NCI-H1092 (cell line): Measurements from ENCODE around the gene TMEM19.

Source experiments
- DNase-seq: peaks from one replicate; lab custom pipeline; 2025; lab: John Stamatoyannopoulos, UW

Gene TMEM19

GRCh38 chr12:71685914-71686657 lies at the start of gene TMEM19:
Gene TMEM19 (plus strand): TSS chr12:71686082. CDS start chr12:71686681, 599 bp downstream.
- peak; percentile 70 for DNase-seq

DNA sequence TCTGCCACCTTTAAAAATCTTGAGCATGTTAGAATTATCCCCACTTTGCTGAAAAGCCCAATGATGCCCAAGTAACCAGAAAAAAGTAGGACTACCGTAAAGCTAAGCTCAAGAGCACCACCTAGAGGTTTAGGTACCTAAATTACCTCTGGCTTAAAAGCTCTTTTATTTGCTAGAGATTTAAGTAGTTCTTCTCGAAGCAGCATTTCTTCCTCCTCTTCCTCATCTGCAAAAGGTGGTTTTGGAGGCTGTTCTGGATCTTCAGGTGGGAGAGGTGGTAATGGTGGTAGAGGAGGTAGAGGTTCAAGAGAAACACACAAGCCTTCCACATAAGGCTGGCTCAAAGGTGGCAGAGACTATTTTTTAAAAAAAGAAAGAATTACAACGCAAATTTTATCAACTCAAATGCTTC lies 49.2 kb upstream of the TMEM19 start:
- DNase-seq = peak; percentile 36

- no peak for DNase-seq
These were observed 47.4 kb upstream of the TMEM19 start for GRCh38 chr12:71638499-71638898.

- no peak for DNase-seq
These were observed 46.5 kb upstream of the TMEM19 start for GRCh38 chr12:71639341-71639760.

GRCh38 chr12:71640316-71640715 lies 45.6 kb upstream of the TMEM19 start:
- DNase-seq = no peak

DNA sequence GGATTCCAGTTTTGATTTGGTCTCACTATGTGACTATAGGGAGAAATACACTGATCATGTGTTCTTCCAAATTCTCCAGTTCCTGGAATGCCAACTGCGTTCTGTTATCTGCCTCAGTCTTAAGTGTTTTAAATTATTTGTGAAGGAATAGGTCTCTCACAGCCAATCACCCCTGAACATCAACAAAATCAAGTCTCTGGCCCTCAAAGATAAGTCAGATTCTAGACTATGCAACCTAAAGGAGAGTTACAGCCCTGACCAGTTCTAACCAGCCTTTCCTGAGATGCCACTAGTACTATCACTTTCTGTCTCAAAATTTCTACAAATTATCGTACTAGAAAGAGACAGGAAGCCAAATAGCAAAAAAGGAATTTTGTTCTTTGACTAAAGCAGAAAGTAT lies 44.5 kb upstream of the TMEM19 start:
- no peak for DNase-seq

GRCh38 chr12:71642264-71642663 lies 43.6 kb upstream of the TMEM19 start:
- DNase-seq = no peak

DNA sequence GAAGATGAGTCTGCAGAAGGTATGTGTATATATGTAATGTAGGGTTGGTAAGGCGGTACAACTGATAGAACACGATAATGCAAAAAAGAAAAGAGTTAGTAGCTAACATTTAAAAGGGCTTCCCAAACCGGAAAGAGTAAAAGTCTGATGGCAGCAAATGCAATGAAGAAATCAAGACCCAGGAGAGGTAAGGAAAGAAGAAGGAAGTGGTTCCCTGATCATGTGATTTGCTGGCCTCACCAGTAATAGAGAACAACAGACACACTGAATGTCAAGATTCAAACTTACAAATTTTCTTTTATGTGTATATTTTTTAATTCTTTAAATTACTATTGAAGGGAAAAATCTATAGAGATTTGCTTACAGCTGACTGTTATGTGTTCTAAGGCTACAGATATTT lies 40.6 kb upstream of the TMEM19 start:
- DNase-seq = no peak

DNA sequence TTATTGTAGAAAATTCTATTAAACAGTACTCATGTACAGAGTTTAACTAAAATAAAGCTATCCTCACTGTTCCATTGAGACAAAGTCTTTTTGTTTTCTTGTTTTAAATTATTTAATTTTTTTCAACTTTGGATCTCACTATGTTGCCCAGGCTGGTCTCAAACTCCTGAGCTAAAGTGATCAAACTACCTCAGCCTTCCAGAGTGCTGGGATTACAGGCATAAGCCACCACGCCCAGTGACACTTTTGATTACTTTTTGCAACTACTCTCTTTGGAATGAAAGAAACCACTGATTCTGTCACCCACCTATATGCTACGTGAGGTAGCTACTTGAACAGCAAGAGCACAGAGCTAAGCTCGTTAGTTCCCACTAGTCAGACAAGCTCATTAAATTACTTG lies 39.4 kb upstream of the TMEM19 start:
- no peak for DNase-seq

DNA sequence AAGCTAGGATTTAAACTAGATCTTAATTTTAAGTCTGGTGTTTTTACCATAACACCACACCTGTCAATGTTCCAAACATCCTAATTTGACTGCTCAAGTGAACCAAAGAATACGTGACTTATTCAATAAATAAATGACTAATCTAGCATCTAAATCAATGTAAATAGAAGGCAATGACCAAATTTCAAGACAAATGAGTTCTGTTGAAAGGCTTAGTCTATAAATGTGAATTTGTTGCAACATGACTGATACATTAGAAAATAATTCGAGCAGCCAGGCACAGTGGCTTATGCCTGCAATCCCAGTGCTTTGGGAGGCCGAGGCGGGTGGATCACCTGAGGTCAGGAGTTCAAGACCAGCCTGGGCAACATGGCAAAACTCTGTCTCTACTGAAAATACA lies 37.3 kb upstream of the TMEM19 start:
- DNase-seq = no peak

GRCh38 chr12:71649401-71649800 lies 36.5 kb upstream of the TMEM19 start:
- no peak for DNase-seq

DNA sequence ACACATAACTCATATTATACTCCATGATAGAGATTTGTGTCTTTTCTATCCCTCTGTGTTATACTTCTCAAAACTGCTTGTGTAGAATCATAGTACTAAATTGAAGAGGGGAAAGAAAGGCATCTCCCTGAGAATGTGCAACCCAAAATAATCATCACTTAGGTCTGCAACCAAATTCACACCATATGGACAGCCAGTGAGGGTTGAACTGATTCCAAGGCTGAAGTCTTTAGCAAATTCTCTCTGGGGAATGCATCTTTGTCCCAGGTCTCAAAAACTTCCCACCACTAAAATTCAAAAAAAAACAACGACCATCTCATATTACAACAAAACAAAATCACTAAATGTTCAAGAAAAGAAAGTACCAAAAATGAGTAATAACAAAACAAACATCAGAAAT lies 33.2 kb upstream of the TMEM19 start:
- DNase-seq = no peak

DNA sequence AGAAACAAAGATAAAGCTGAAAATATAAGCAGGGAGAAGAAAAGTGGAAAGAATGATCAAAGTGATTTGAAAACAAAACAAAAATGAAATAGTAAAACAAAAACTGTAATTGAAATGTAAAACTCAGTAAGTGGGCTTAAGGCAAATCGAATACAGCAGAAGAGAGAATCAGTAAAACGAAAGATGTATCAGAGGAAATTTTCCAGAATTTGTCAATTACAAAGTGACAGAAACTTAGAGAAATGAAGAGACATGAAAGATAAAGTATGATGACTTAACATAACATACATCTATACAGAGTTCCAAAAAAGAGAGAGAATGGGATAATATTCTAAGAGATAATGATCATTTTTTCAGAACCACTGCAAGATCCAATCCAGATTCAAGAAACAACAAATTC lies 32.7 kb upstream of the TMEM19 start:
- no peak for DNase-seq

GRCh38 chr12:71654200-71654599 lies 31.7 kb upstream of the TMEM19 start:
- no peak for DNase-seq

GRCh38 chr12:71655495-71655894 lies 30.4 kb upstream of the TMEM19 start:
- DNase-seq = no peak

GRCh38 chr12:71655907-71656306 lies 30.0 kb upstream of the TMEM19 start:
- no peak for DNase-seq

- DNase-seq = no peak
These were observed 29.1 kb upstream of the TMEM19 start for GRCh38 chr12:71656740-71657139.

GRCh38 chr12:71661977-71662530 lies 23.8 kb upstream of the TMEM19 start:
- DNase-seq = no peak

- DNase-seq = no peak
These were observed 22.9 kb upstream of the TMEM19 start for GRCh38 chr12:71662849-71663560.

GRCh38 chr12:71663561-71664410 lies 22.1 kb upstream of the TMEM19 start, which contains the start of the genes THAP2 and ZFC3H1:
Gene THAP2 (plus strand): TSS chr12:71664301. CDS start chr12:71664510, 209 bp downstream.
Gene ZFC3H1 (minus strand): TSS chr12:71663848. CDS start chr12:71663610, 238 bp downstream.
- DNase-seq = peak; percentile 97

DNA sequence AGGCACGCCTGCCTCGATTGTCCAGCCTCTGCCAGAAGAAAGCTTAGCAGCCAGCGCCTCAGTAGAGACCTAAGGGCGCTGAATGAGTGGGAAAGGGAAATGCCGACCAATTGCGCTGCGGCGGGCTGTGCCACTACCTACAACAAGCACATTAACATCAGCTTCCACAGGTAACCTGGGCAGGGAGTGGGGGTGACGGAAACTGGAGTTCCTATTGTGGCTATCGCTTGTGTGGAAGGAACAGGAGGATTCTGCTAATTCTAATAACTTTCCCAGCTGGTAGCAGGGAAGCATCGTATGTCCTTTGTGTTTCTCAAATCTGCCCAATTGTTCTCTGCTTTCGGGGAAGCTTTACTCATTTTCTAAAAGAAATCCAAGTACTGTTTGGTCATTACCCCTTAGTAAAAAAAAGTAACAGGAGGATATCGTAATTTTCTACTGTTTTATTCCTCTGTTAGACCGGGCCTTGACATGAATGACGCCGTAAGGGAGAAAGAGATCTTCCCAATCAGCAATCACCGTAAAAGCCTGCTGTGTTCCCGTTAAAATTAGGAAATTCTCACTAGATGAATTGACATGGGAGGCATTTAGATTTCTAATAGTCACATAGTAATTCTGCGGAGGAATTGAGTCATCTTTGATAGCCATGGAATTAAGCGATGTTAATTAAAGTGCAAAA lies 21.3 kb upstream of the TMEM19 start:
- no peak for DNase-seq

GRCh38 chr12:71665090-71665463 lies 20.8 kb upstream of the TMEM19 start:
- no peak for DNase-seq
